Activated CD8-positive, alpha-beta memory T cell treated with anti-CD3 and anti-CD28 coated beads, Interleukin-2, amount 50 U/mL, for 1 hour (primary cell): ENCODE measurements around the gene RELN.

Source experiments
- DNase-seq: peaks from one replicate; pipeline ENCODE4 v3.0.0-alpha.2; 2020; ENCODE audit errors: extremely low read depth

Gene RELN

GRCh38 chr7:103990991-103991390 lies 1.5 kb upstream of the RELN start:
- DNase-seq = no peak

GRCh38 chr7:103989785-103990767 lies 618 bp upstream of the RELN start:
- DNase-seq = no peak

- DNase-seq = no peak
These were observed 824 bp downstream of the RELN start for GRCh38 chr7:103988468-103989199.

GRCh38 chr7:103987451-103987850 lies 2.0 kb downstream of the RELN start:
- no peak for DNase-seq

GRCh38 chr7:103985565-103986126 lies 3.8 kb downstream of the RELN start:
- no peak for DNase-seq

GRCh38 chr7:103984050-103984449 lies 5.4 kb downstream of the RELN start:
- DNase-seq = no peak

GRCh38 chr7:103983201-103983977 lies 6.1 kb downstream of the RELN start:
- DNase-seq = no peak

- no peak for DNase-seq
These were observed 8.4 kb downstream of the RELN start for GRCh38 chr7:103981003-103981423.

GRCh38 chr7:103972779-103973434 lies 16.6 kb downstream of the RELN start:
- no peak for DNase-seq

- no peak for DNase-seq
These were observed 22.1 kb downstream of the RELN start for GRCh38 chr7:103967401-103967800.

- no peak for DNase-seq
These were observed 22.7 kb downstream of the RELN start for GRCh38 chr7:103966593-103967277.

- DNase-seq = no peak
These were observed 25.2 kb downstream of the RELN start for GRCh38 chr7:103964269-103964668.

- DNase-seq = no peak
These were observed 27.4 kb downstream of the RELN start for GRCh38 chr7:103962070-103962469.

- DNase-seq = no peak
These were observed 31.1 kb downstream of the RELN start for GRCh38 chr7:103958284-103958818.

GRCh38 chr7:103955985-103956384 lies 33.5 kb downstream of the RELN start:
- no peak for DNase-seq

GRCh38 chr7:103952408-103952807 lies 37.0 kb downstream of the RELN start:
- no peak for DNase-seq

- no peak for DNase-seq
These were observed 38.1 kb downstream of the RELN start for GRCh38 chr7:103951311-103951710.

- no peak for DNase-seq
These were observed 40.1 kb downstream of the RELN start for GRCh38 chr7:103949374-103949773.

GRCh38 chr7:103947026-103947655 lies 42.3 kb downstream of the RELN start:
- no peak for DNase-seq
